GM13977 (cell line): ENCODE data around the gene BICC1.

Experiments
- DNase-seq: peaks from one replicate; pipeline ENCODE4 v3.0.0; 2012; ENCODE audit warnings: low spot score
- CTCF ChIP-seq: IDR thresholded peaks from 2 replicates; pipeline ENCODE4 v1.5.1; 2012; ENCODE audit warnings: mild to moderate bottlenecking, control low read depth; ENCODE audit not compliant: insufficient read depth; ENCODE audit errors: extremely low read depth, missing control alignments
- in situ Hi-C: fragments of 300-500 bp; cut with MboI; formaldehyde crosslinking; loops from one replicate; pipeline ENCODE4 v1.12.0; 2022; ENCODE audit warnings: low sequenced_read_pairs, low pct_unique_long_range_greater_than_20kb, mixed read lengths, inconsistent platforms; ENCODE audit not compliant: unreplicated experiment

The BICC1 gene

DNA sequence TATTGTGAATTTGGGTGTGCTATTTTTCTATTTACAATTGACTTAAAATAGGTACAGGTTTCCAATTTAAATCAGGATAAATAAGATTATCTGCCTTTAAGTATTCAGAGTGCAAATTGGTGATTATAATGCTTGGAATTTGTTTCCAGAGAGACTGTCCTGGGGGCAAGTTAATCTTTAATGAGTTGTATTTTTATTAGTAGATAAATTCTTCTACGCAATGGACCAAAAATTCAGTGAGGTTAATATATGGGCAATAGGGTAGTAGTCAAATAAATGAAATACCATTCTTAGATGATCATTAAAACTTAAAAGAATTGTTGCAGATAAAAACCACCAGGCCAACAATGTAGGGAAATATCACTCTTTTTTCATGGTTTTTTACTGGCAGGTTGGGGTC, 3.4 kb downstream of the BICC1 start:
- DNase-seq: no peak
- TF ChIP-seq CTCF: no peak
- in situ Hi-C loops: no loop called here

DNA sequence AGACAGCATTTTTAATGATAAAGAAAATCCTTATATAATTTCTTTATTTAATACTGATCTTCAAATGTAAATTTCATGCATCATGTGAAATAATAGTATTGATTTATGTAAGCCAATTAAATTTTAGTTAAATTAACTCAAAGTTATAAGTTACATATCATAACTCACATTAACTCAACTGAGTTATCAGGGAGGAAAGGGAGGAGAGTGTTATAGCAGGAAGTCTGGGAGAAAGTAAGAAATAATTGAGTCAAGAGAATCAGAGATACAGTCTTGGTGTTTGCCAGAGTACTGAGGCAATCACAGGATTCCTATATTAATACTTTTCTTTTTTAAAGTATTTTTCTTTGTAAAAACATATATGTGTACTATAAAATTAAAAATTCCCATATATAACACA, 4.0 kb downstream of the BICC1 start:
- TF ChIP-seq CTCF: no peak
- in situ Hi-C loops: no loop called here
- no peak for DNase-seq

DNA sequence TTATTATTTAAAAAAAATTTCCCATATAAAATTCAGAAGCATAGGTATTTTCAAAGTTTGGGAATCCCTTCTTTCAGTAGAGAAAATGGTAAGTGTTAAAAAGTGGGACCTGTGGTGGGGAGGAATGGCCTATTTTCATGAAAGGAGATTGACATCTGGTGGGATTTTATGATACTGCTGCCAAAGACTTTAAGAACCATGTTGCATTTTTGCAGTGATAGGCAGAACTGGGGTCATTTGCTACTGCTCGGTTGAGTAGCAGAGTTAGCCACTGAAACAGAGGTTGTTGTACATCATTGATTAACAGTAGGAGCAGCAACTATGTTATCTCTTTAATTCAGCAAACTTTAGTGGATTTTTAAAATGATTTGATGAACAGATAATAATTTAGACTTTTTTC, 4.4 kb downstream of the BICC1 start:
- TF ChIP-seq CTCF: no peak
- in situ Hi-C loops: no loop called here

GRCh38 chr10:58517491-58518355, 5.1 kb downstream of the BICC1 start:
- in situ Hi-C loops: no loop called here
- no peak for DNase-seq
- no peak for TF ChIP-seq CTCF

More for the DNA sequence above, 4.4 kb downstream of the BICC1 start:
- DNase-seq: no peak

DNA sequence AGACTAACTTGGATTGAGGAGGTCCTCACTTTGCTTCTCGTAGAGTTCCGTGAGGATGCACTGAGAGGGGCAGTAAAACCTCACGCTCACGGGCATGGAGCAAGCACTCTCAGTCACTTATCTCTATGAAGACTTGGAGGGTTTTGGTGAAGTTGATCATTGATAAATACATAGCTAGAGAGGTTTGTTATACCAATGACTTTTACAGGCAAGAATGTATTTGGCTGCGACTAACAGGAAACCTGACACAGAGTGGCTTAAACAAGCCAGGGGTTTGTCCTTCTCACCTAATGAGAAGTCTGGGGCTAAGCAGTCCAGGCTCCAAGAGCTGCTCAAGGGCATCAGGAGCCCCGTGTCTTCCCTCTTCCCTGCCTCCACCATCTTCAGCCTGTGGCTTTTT, 6.1 kb downstream of the BICC1 start:
- in situ Hi-C loops: no loop called here
- no peak for TF ChIP-seq CTCF
- no peak for DNase-seq

- TF ChIP-seq CTCF: no peak
- in situ Hi-C loops: no loop called here
- no peak for DNase-seq
Observed at GRCh38 chr10:58529077-58529728, 16.5 kb downstream of the BICC1 start.
